Epithelial cell of esophagus (primary cell): Measurements from ENCODE around the gene ANAPC15.

Experiments used
- DNase-seq: peaks from one replicate; pipeline ENCODE4 v3.0.0; 2010; ENCODE audit warnings: low read depth
- H3K4me3 ChIP-seq: 2 replicates; pipeline ENCODE4 v1.5.1; 2011; ENCODE audit warnings: mild to moderate bottlenecking, low read length, control low read depth
- CTCF ChIP-seq: IDR thresholded peaks from 2 replicates; pipeline ENCODE4 v1.5.1; 2011; ENCODE audit warnings: low read depth, mild to moderate bottlenecking, low read length, control low read depth, inconsistent platforms; ENCODE audit not compliant: insufficient read depth; ENCODE audit errors: missing control alignments

ANAPC15 gene

GRCh38 chr11:72085621-72086351 is 26.7 kb downstream of the ANAPC15 start:
- H3K4me3 ChIP-seq, result no peak overlapping the region
- DNase-seq, result no peak
- TF ChIP-seq CTCF, result no peak

- no peak for TF ChIP-seq CTCF
- H3K4me3 ChIP-seq, result no peak overlapping the region
- DNase-seq, result no peak
These were observed 27.5 kb downstream of the ANAPC15 start for GRCh38 chr11:72084965-72085364.

GRCh38 chr11:72084076-72084475 is 28.4 kb downstream of the ANAPC15 start:
- TF ChIP-seq CTCF, result no peak
- peak; percentile 70 for DNase-seq
- no peak overlapping the region for H3K4me3 ChIP-seq

- no peak for TF ChIP-seq CTCF
- DNase-seq, result no peak
- no peak overlapping the region for H3K4me3 ChIP-seq
These were observed 29.1 kb downstream of the ANAPC15 start for GRCh38 chr11:72083414-72083813.

GRCh38 chr11:72081821-72082453 is 30.6 kb downstream of the ANAPC15 start:
- TF ChIP-seq CTCF, result no peak
- H3K4me3 ChIP-seq, result no peak overlapping the region
- peak; percentile 68 for DNase-seq

- H3K4me3 ChIP-seq, result peak overlapping the region; percentile 58
- no peak for TF ChIP-seq CTCF
- DNase-seq, result no peak
These were observed 31.3 kb downstream of the ANAPC15 start for GRCh38 chr11:72081184-72081644.
